Measurements from ENCODE around the gene MRPS6.

Gene MRPS6

GRCh38 chr21:34187935-34188334 lies 114.6 kb downstream of the MRPS6 start:
- H3K27me3 ChIP-seq (ENCODE audit: control insufficient read depth, low read length): no peaks in the 10 kb centered on the region
- no peaks in the 10 kb centered on the region for H3K79me2 ChIP-seq (ENCODE audit: control insufficient read depth, low read length)
- no peaks in the 10 kb centered on the region for H3K9me2 ChIP-seq (replicated peaks; ENCODE audit: control insufficient read depth, low read length)
- no peaks in the 10 kb centered on the region for H3F3A ChIP-seq (ENCODE audit: control insufficient read depth, insufficient read depth)
- no peak overlapping the region for H3K4me3 ChIP-seq (ENCODE audit: low read length)
- H3K9me3 ChIP-seq (ENCODE audit: control insufficient read depth, insufficient read depth, low read length): peaks cover 6% of the 10 kb centered on the region; the same call in 1 of the 2 replicates
- H3K4me2 ChIP-seq (ENCODE audit: low read length): no peak overlapping the region
- TF ChIP-seq CTCF (IDR thresholded peaks at IDR 0.05; ENCODE audit: low read depth, low read length, poor library complexity, severe bottlenecking) (no peak), EZH2phosphoT487 (IDR thresholded peaks at IDR 0.05; ENCODE audit: borderline replicate concordance, low read length) (no peak)
- H3K4me1 ChIP-seq (ENCODE audit: control insufficient read depth, low read length): no peaks in the 10 kb centered on the region
- H3K27ac ChIP-seq (ENCODE audit: low read depth, low read length): no peak overlapping the region
- no peaks in the 10 kb centered on the region for H3K36me3 ChIP-seq (ENCODE audit: control insufficient read depth, low read length)
- no peaks in the 10 kb centered on the region for H4K20me1 ChIP-seq (ENCODE audit: control insufficient read depth, insufficient read depth, low read depth, low read length)

- no peaks in the 10 kb centered on the region for H3K27me3 ChIP-seq (ENCODE audit: control insufficient read depth, low read length)
- H3K36me3 ChIP-seq (ENCODE audit: control insufficient read depth, low read length): no peaks in the 10 kb centered on the region
- H3K9me3 ChIP-seq (ENCODE audit: control insufficient read depth, insufficient read depth, low read length): peaks cover 6% of the 10 kb centered on the region; the same call in 1 of the 2 replicates
- H3K4me2 ChIP-seq (ENCODE audit: low read length): no peak overlapping the region
- TF ChIP-seq EZH2phosphoT487 (IDR thresholded peaks at IDR 0.05; ENCODE audit: borderline replicate concordance, low read length): no peak
- TF ChIP-seq CTCF (IDR thresholded peaks at IDR 0.05; ENCODE audit: low read depth, low read length, poor library complexity, severe bottlenecking): no peak
- H3K27ac ChIP-seq (ENCODE audit: low read depth, low read length): no peak overlapping the region
- H3K79me2 ChIP-seq (ENCODE audit: control insufficient read depth, low read length): no peaks in the 10 kb centered on the region
- no peaks in the 10 kb centered on the region for H4K20me1 ChIP-seq (ENCODE audit: control insufficient read depth, insufficient read depth, low read depth, low read length)
- no peaks in the 10 kb centered on the region for H3K9me2 ChIP-seq (replicated peaks; ENCODE audit: control insufficient read depth, low read length)
- no peaks in the 10 kb centered on the region for H3F3A ChIP-seq (ENCODE audit: control insufficient read depth, insufficient read depth)
- H3K4me3 ChIP-seq (ENCODE audit: low read length): no peak overlapping the region
- H3K4me1 ChIP-seq (ENCODE audit: control insufficient read depth, low read length): no peaks in the 10 kb centered on the region
Observed at GRCh38 chr21:34189506-34189905, 116.1 kb downstream of the MRPS6 start.

GRCh38 chr21:34190576-34191321 lies 117.4 kb downstream of the MRPS6 start:
- Histone ChIP-seq H3K4me2 (ENCODE audit: low read length) (no peak overlapping the region), H3K27ac (ENCODE audit: low read depth, low read length) (no peak overlapping the region), H3K36me3 (ENCODE audit: control insufficient read depth, low read length) (no peaks in the 10 kb centered on the region), H3K79me2 (ENCODE audit: control insufficient read depth, low read length) (no peaks in the 10 kb centered on the region), H3K27me3 (ENCODE audit: control insufficient read depth, low read length) (no peaks in the 10 kb centered on the region), H3K9me3 (ENCODE audit: control insufficient read depth, insufficient read depth, low read length) (peaks cover 6% of the 10 kb centered on the region; the same call in 1 of the 2 replicates), H3K9me2 (replicated peaks; ENCODE audit: control insufficient read depth, low read length) (no peaks in the 10 kb centered on the region), H3K4me3 (ENCODE audit: low read length) (no peak overlapping the region), H3K4me1 (ENCODE audit: control insufficient read depth, low read length) (no peaks in the 10 kb centered on the region), H4K20me1 (ENCODE audit: control insufficient read depth, insufficient read depth, low read depth, low read length) (no peaks in the 10 kb centered on the region), H3F3A (ENCODE audit: control insufficient read depth, insufficient read depth) (no peaks in the 10 kb centered on the region)
- TF ChIP-seq CTCF (IDR thresholded peaks at IDR 0.05; ENCODE audit: low read depth, low read length, poor library complexity, severe bottlenecking) (no peak), EZH2phosphoT487 (IDR thresholded peaks at IDR 0.05; ENCODE audit: borderline replicate concordance, low read length) (no peak)
